Hepatic stellate cell (primary cell): ENCODE data around the gene SLC22A23.

ENCODE experiments used
- DNase-seq: peaks from one replicate; pipeline ENCODE4 v3.0.0; 2011; ENCODE audit warnings: low spot score

Gene SLC22A23

GRCh38 chr6:3456898-3457709 is at the start of gene SLC22A23:
Gene SLC22A23, minus strand, starts transcription at chr6:3457050. Its CDS starts 491 bp downstream, at chr6:3456559.
- peak; percentile 67 for DNase-seq

- no peak for DNase-seq
Measured at GRCh38 chr6:3506200-3506599, 49.4 kb upstream of the SLC22A23 start.

- no peak for DNase-seq
Measured at GRCh38 chr6:3504938-3505805, 48.3 kb upstream of the SLC22A23 start.

- no peak for DNase-seq
Measured at GRCh38 chr6:3504354-3504753, 47.5 kb upstream of the SLC22A23 start.

GRCh38 chr6:3501826-3502500 is 45.1 kb upstream of the SLC22A23 start:
- no peak for DNase-seq

GRCh38 chr6:3500262-3501014 is 43.6 kb upstream of the SLC22A23 start:
- DNase-seq, result no peak

- no peak for DNase-seq
Measured at GRCh38 chr6:3499603-3500002, 42.8 kb upstream of the SLC22A23 start.

- DNase-seq, result no peak
Measured at GRCh38 chr6:3496395-3496794, 39.5 kb upstream of the SLC22A23 start.

GRCh38 chr6:3494391-3495100 is 37.7 kb upstream of the SLC22A23 start:
- no peak for DNase-seq

- DNase-seq, result no peak
Measured at GRCh38 chr6:3490625-3490980, 33.8 kb upstream of the SLC22A23 start.

GRCh38 chr6:3489961-3490624 is 33.2 kb upstream of the SLC22A23 start:
- DNase-seq, result no peak

GRCh38 chr6:3489027-3489757 is 32.3 kb upstream of the SLC22A23 start:
- DNase-seq, result no peak

GRCh38 chr6:3484946-3485345 is 28.1 kb upstream of the SLC22A23 start:
- no peak for DNase-seq

GRCh38 chr6:3484192-3484591 is 27.3 kb upstream of the SLC22A23 start:
- peak; percentile 34 for DNase-seq

- no peak for DNase-seq
Measured at GRCh38 chr6:3483675-3484074, 26.8 kb upstream of the SLC22A23 start.

- DNase-seq, result no peak
Measured at GRCh38 chr6:3482869-3483268, 26.0 kb upstream of the SLC22A23 start.

GRCh38 chr6:3481640-3482039 is 24.8 kb upstream of the SLC22A23 start:
- DNase-seq, result no peak

- DNase-seq, result no peak
Measured at GRCh38 chr6:3480009-3480408, 23.2 kb upstream of the SLC22A23 start.

- DNase-seq, result no peak
Measured at GRCh38 chr6:3473773-3474172, 16.9 kb upstream of the SLC22A23 start.

GRCh38 chr6:3471711-3472110 is 14.9 kb upstream of the SLC22A23 start:
- DNase-seq, result no peak
